GM19351 (cell line): ENCODE results near the gene CCDC106.

Experiments
- ATAC-seq: cut with Tn5 transposase; IDR thresholded peaks from one replicate; pipeline ENCODE4 v1.9.1; 2021; ENCODE audit warnings: mild to moderate bottlenecking, moderate library complexity; ENCODE audit not compliant: unreplicated experiment

The CCDC106 gene

GRCh38 chr19:55679343-55680257 is 31.6 kb downstream of the CCDC106 start:
- ATAC-seq = no peak

GRCh38 chr19:55680339-55681130 is 32.5 kb downstream of the CCDC106 start:
- ATAC-seq = no peak

GRCh38 chr19:55681131-55682092 is 33.4 kb downstream of the CCDC106 start:
- no peak for ATAC-seq

GRCh38 chr19:55683449-55684261 is 35.6 kb downstream of the CCDC106 start:
- no peak for ATAC-seq

- ATAC-seq = no peak
These were observed 37.1 kb downstream of the CCDC106 start for GRCh38 chr19:55684946-55685681.

GRCh38 chr19:55685776-55686175 is 37.8 kb downstream of the CCDC106 start:
- ATAC-seq = no peak

- no peak for ATAC-seq
These were observed 38.5 kb downstream of the CCDC106 start for GRCh38 chr19:55686311-55687050.

- ATAC-seq = no peak
These were observed 39.5 kb downstream of the CCDC106 start for GRCh38 chr19:55687281-55688201.

GRCh38 chr19:55688422-55689218 is 40.6 kb downstream of the CCDC106 start:
- ATAC-seq = no peak

- no peak for ATAC-seq
These were observed 41.5 kb downstream of the CCDC106 start for GRCh38 chr19:55689411-55690108.

GRCh38 chr19:55690109-55690768 is 42.2 kb downstream of the CCDC106 start:
- no peak for ATAC-seq

GRCh38 chr19:55690769-55691545 is 42.9 kb downstream of the CCDC106 start:
- no peak for ATAC-seq

GRCh38 chr19:55691561-55692481 is 43.8 kb downstream of the CCDC106 start:
- ATAC-seq = no peak

GRCh38 chr19:55692681-55693081 is 44.7 kb downstream of the CCDC106 start:
- ATAC-seq = no peak
